CD4-positive, CD25-positive, alpha-beta regulatory T cell (primary cell): ENCODE data around the gene ITPR2. TPM values are rescaled to one million over a fixed set of nuclear protein-coding genes. Genes with fewer than 3 reads are reported as not detected.
"Not testable (repeated sequence)": the region's sequence is repeated elsewhere in the genome, so short reads cannot be mapped to it uniquely, and the experiment has no call there.

Experiments used
- ATAC-seq, 2 donors: fragments of 150-1000 bp; cut with Tn5 transposase; one replicate each; pipeline ENCODE4 v1.10.0; 2021; ENCODE audit warnings: low read depth in 2 of 2, moderate number of reproducible peaks in 2 of 2, moderate library complexity in 1 of 2
- DNase-seq, 3 donors: peaks; one replicate each; pipeline versions ENCODE4 v3.0.0 to v3.0.0-alpha.2; 2012 to 2022; ENCODE audit warnings: mixed read lengths in 1 of 3
- H3K27ac ChIP-seq: one replicate; pipeline ENCODE4 v1.7.0; 2013; ENCODE audit warnings: mild to moderate bottlenecking, low read length; ENCODE audit not compliant: insufficient read depth, poor library complexity, severe bottlenecking
- H3K27me3 ChIP-seq: one replicate; pipeline ENCODE4 v1.7.0; 2013; ENCODE audit warnings: low read length; ENCODE audit not compliant: control insufficient read depth, insufficient read depth
- H3K36me3 ChIP-seq: one replicate; pipeline ENCODE4 v1.7.0; 2013; ENCODE audit warnings: mild to moderate bottlenecking, low read length, moderate library complexity; ENCODE audit not compliant: control insufficient read depth, insufficient read depth
- H3K4me1 ChIP-seq: 2 replicates; pipeline ENCODE4 v1.7.0; 2013; ENCODE audit warnings: mild to moderate bottlenecking, low read length; ENCODE audit not compliant: insufficient read depth, control insufficient read depth, poor library complexity, severe bottlenecking
- H3K4me3 ChIP-seq: one replicate; pipeline ENCODE4 v1.7.0; 2013; ENCODE audit warnings: low read depth, mild to moderate bottlenecking, low read length, moderate library complexity
- H3K9me3 ChIP-seq, 2 experiments: 1 replicate in 1 of 2; 2 replicates in 1 of 2; pipeline ENCODE4 v1.7.0; 2013; ENCODE audit warnings: low read length in 2 of 2, mild to moderate bottlenecking in 1 of 2, moderate library complexity in 1 of 2; ENCODE audit not compliant: control insufficient read depth in 2 of 2
- H3K27ac Mint-ChIP-seq, 3 donors: one replicate each; pipeline ENCODE4 v1.8.0; 2020 to 2022; ENCODE audit warnings: mild to moderate bottlenecking in 3 of 3, mixed read lengths in 3 of 3, moderate library complexity in 2 of 3
- H3K27me3 Mint-ChIP-seq: one replicate; pipeline ENCODE4 v1.8.0; 2022; ENCODE audit warnings: mild to moderate bottlenecking, mixed read lengths
- H3K36me3 Mint-ChIP-seq: one replicate; pipeline ENCODE4 v1.8.0; 2020; ENCODE audit warnings: mixed read lengths
- H3K4me1 Mint-ChIP-seq, 4 donors: one replicate each; pipeline ENCODE4 v1.8.0; 2020 to 2022; ENCODE audit warnings: mixed read lengths in 4 of 4, mild to moderate bottlenecking in 1 of 4
- H3K4me3 Mint-ChIP-seq, 4 donors: one replicate each; pipeline ENCODE4 v1.8.0; 2020 to 2022; ENCODE audit warnings: mild to moderate bottlenecking in 4 of 4, mixed read lengths in 4 of 4, moderate library complexity in 3 of 4
- H3K9me3 Mint-ChIP-seq, 7 donors: one replicate each; pipeline ENCODE4 v1.8.0; 2020 to 2022; ENCODE audit warnings: mixed read lengths in 7 of 7, mild to moderate bottlenecking in 3 of 7, moderate library complexity in 2 of 7
- polyA plus RNA-seq, 4 donors: library from polyadenylated mRNA; unstranded; fragments of 300-500 nt; fragmentation: Illumina TruSeq; gene quantifications; one replicate each; pipeline ENCODE4 v1.2.3, GENCODE V29; 2021
- total RNA-seq: library from RNA; stranded (reverse); gene quantifications from one replicate; pipeline ENCODE4 v1.2.3, GENCODE V29; 2022

The ITPR2 gene
- total and polyA plus RNA-seq, 5 donors from 2014 or later = 9.9 to 54.1 (median 11.7) TPM

- no peak overlapping the region for H3K4me3 ChIP-seq
- H3K27me3 ChIP-seq = no peaks in the 10 kb centered on the region
- H3K27ac Mint-ChIP-seq = no peak overlapping the region
- no peaks in the 10 kb centered on the region for H3K36me3 Mint-ChIP-seq
- H3K27me3 Mint-ChIP-seq = peaks cover 9% of the 10 kb centered on the region
- no peaks in the 10 kb centered on the region for H3K9me3 ChIP-seq
- no peak for DNase-seq
- peaks cover 0 to 13% (median 6%) of the 10 kb centered on the region in 7 donors for H3K9me3 Mint-ChIP-seq
- no peak overlapping the region for H3K4me3 Mint-ChIP-seq
- no peaks in the 10 kb centered on the region for H3K36me3 ChIP-seq
- no peak overlapping the region for H3K27ac ChIP-seq
- no peak for ATAC-seq
- no peaks in the 10 kb centered on the region for H3K4me1 ChIP-seq
- peaks cover 0 to 7% (median 1%) of the 10 kb centered on the region in 4 donors for H3K4me1 Mint-ChIP-seq
These were observed 513.5 kb downstream of the ITPR2 start for GRCh38 chr12:26319511-26319910.

GRCh38 chr12:26318661-26319068, 514.3 kb downstream of the ITPR2 start:
- Histone ChIP-seq H3K4me1 (no peaks in the 10 kb centered on the region), H3K27ac (no peak overlapping the region), H3K36me3 (no peaks in the 10 kb centered on the region), H3K27me3 (no peaks in the 10 kb centered on the region), H3K9me3 (no peaks in the 10 kb centered on the region), H3K4me3 (no peak overlapping the region)
- peak overlapping the region in 1 of 3 donors; percentile 38 for H3K27ac Mint-ChIP-seq
- H3K36me3 Mint-ChIP-seq = no peaks in the 10 kb centered on the region
- peak in 1 of 3 donors; percentile 23 for DNase-seq
- H3K27me3 Mint-ChIP-seq = peaks cover 9% of the 10 kb centered on the region
- H3K9me3 Mint-ChIP-seq = peaks cover 4 to 20% (median 8%) of the 10 kb centered on the region in 7 donors
- H3K4me1 Mint-ChIP-seq = peaks cover 0 to 7% (median 1%) of the 10 kb centered on the region in 4 donors
- no peak overlapping the region for H3K4me3 Mint-ChIP-seq
- peak; percentile 44 to 68 for ATAC-seq

- H3K27me3 Mint-ChIP-seq = peaks cover 9% of the 10 kb centered on the region
- Histone ChIP-seq H3K27ac (no peak overlapping the region), H3K27me3 (no peaks in the 10 kb centered on the region), H3K4me3 (no peak overlapping the region), H3K9me3 (no peaks in the 10 kb centered on the region), H3K36me3 (no peaks in the 10 kb centered on the region), H3K4me1 (no peaks in the 10 kb centered on the region)
- peaks cover 0 to 7% (median 1%) of the 10 kb centered on the region in 4 donors for H3K4me1 Mint-ChIP-seq
- ATAC-seq (peak; percentile 52 to 63), DNase-seq (peak in 1 of 3 donors; percentile 41)
- H3K9me3 Mint-ChIP-seq = peaks cover 6 to 26% (median 11%) of the 10 kb centered on the region in 7 donors
- no peak overlapping the region for H3K4me3 Mint-ChIP-seq
- peak overlapping the region in 1 of 3 donors; percentile 38 for H3K27ac Mint-ChIP-seq
- H3K36me3 Mint-ChIP-seq = no peaks in the 10 kb centered on the region
These were observed 514.9 kb downstream of the ITPR2 start for GRCh38 chr12:26317942-26318575.

GRCh38 chr12:26314103-26314502, 518.9 kb downstream of the ITPR2 start:
- H3K27me3 Mint-ChIP-seq, H3K4me1 ChIP-seq, H3K36me3 Mint-ChIP-seq, H3K4me3 Mint-ChIP-seq, H3K27ac ChIP-seq, H3K4me1 Mint-ChIP-seq, H3K27ac Mint-ChIP-seq, H3K27me3 ChIP-seq, H3K9me3 ChIP-seq, H3K36me3 ChIP-seq, ATAC-seq, H3K4me3 ChIP-seq, DNase-seq: not testable (repeated sequence)
- peaks cover 3 to 47% (median 5%) of the 10 kb centered on the region in 7 donors for H3K9me3 Mint-ChIP-seq

- H3K4me3 ChIP-seq, H3K36me3 ChIP-seq, H3K27ac ChIP-seq, H3K4me1 Mint-ChIP-seq, H3K27ac Mint-ChIP-seq, H3K4me3 Mint-ChIP-seq, H3K27me3 Mint-ChIP-seq, H3K4me1 ChIP-seq, H3K27me3 ChIP-seq, H3K36me3 Mint-ChIP-seq, ATAC-seq, DNase-seq, H3K9me3 ChIP-seq: not testable (repeated sequence)
- peaks cover 2 to 45% (median 12%) of the 10 kb centered on the region in 7 donors for H3K9me3 Mint-ChIP-seq
These were observed 522.5 kb downstream of the ITPR2 start for GRCh38 chr12:26310489-26310888.

- no peak overlapping the region for H3K4me3 ChIP-seq
- Mint-ChIP-seq H3K36me3 (no peaks in the 10 kb centered on the region), H3K4me1 (no peaks in the 10 kb centered on the region), H3K27me3 (peaks cover 6% of the 10 kb centered on the region), H3K9me3 (peaks cover 2 to 38% (median 12%) of the 10 kb centered on the region in 7 donors), H3K4me3 (no peak overlapping the region), H3K27ac (no peak overlapping the region)
- H3K9me3 ChIP-seq = no peaks in the 10 kb centered on the region
- no peaks in the 10 kb centered on the region for H3K4me1 ChIP-seq
- no peaks in the 10 kb centered on the region for H3K27me3 ChIP-seq
- H3K27ac ChIP-seq = no peak overlapping the region
- H3K36me3 ChIP-seq = no peaks in the 10 kb centered on the region
- DNase-seq (no peak), ATAC-seq (no peak)
These were observed 523.4 kb downstream of the ITPR2 start for GRCh38 chr12:26309634-26310033.

GRCh38 chr12:26304273-26304672, 528.7 kb downstream of the ITPR2 start:
- Histone ChIP-seq H3K36me3 (no peaks in the 10 kb centered on the region), H3K27me3 (no peaks in the 10 kb centered on the region), H3K27ac (no peak overlapping the region), H3K4me1 (no peaks in the 10 kb centered on the region), H3K9me3 (no peaks in the 10 kb centered on the region), H3K4me3 (no peak overlapping the region)
- Mint-ChIP-seq H3K27ac (no peak overlapping the region), H3K36me3 (no peaks in the 10 kb centered on the region), H3K27me3 (peaks cover 6% of the 10 kb centered on the region), H3K9me3 (peaks cover 0 to 12% (median 3%) of the 10 kb centered on the region in 7 donors), H3K4me3 (no peak overlapping the region), H3K4me1 (peaks cover under 1 to 11% (median 6%) of the 10 kb centered on the region in 4 donors)
- no peak for ATAC-seq
- no peak for DNase-seq

- Mint-ChIP-seq H3K27ac (no peak overlapping the region), H3K36me3 (no peaks in the 10 kb centered on the region), H3K27me3 (peaks cover 6% of the 10 kb centered on the region), H3K9me3 (peaks cover 0 to 10% (median 1%) of the 10 kb centered on the region in 7 donors), H3K4me1 (peaks cover 9 to 19% (median 14%) of the 10 kb centered on the region in 4 donors), H3K4me3 (no peak overlapping the region)
- DNase-seq (no peak), ATAC-seq (no peak)
- no peaks in the 10 kb centered on the region for H3K36me3 ChIP-seq
- no peak overlapping the region for H3K27ac ChIP-seq
- no peaks in the 10 kb centered on the region for H3K9me3 ChIP-seq
- no peak overlapping the region for H3K4me3 ChIP-seq
- peaks cover 1% of the 10 kb centered on the region for H3K4me1 ChIP-seq
- no peaks in the 10 kb centered on the region for H3K27me3 ChIP-seq
These were observed 529.6 kb downstream of the ITPR2 start for GRCh38 chr12:26303418-26303817.
